ENCODE data around the gene GRIK4. TPM values are rescaled to one million over a fixed set of nuclear protein-coding genes. Genes with fewer than 3 reads are reported as not detected.

The GRIK4 gene
- total RNA-seq, 1 experiment from 2014 or later = not detected

GRCh38 chr11:120651396-120651795, 139.8 kb downstream of the GRIK4 start:
- Histone ChIP-seq H3K4me3 (ENCODE audit: low read length) (no peak overlapping the region), H3K9me3 (ENCODE audit: low read length) (no peaks in the 10 kb centered on the region), H3K4me1 (ENCODE audit: low read length) (no peaks in the 10 kb centered on the region), H3K36me3 (ENCODE audit: insufficient read depth, low read length) (no peaks in the 10 kb centered on the region), H3K27me3 (ENCODE audit: low read length) (no peaks in the 10 kb centered on the region), H2AFZ (ENCODE audit: low read length) (no peak overlapping the region), H3K9ac (ENCODE audit: low read length) (no peak overlapping the region), H3K9me2 (replicated peaks; ENCODE audit: insufficient read depth, low read length) (no peaks in the 10 kb centered on the region), H3K27ac (ENCODE audit: low read length) (no peak overlapping the region), H3K4me2 (ENCODE audit: low read depth, low read length, poor library complexity, severe bottlenecking) (no peak overlapping the region), H4K20me1 (ENCODE audit: insufficient read depth, low read depth, low read length) (no peaks in the 10 kb centered on the region), H3K79me2 (ENCODE audit: low read length) (no peaks in the 10 kb centered on the region)
- DNase-seq = no peak

- H3K79me2 ChIP-seq (ENCODE audit: low read length) = no peaks in the 10 kb centered on the region
- H3K27ac ChIP-seq (ENCODE audit: low read length) = no peak overlapping the region
- H2AFZ ChIP-seq (ENCODE audit: low read length) = no peak overlapping the region
- no peaks in the 10 kb centered on the region for H3K9me2 ChIP-seq (replicated peaks; ENCODE audit: insufficient read depth, low read length)
- H3K4me3 ChIP-seq (ENCODE audit: low read length) = no peak overlapping the region
- no peak for DNase-seq
- H4K20me1 ChIP-seq (ENCODE audit: insufficient read depth, low read depth, low read length) = no peaks in the 10 kb centered on the region
- H3K9me3 ChIP-seq (ENCODE audit: low read length) = no peaks in the 10 kb centered on the region
- H3K36me3 ChIP-seq (ENCODE audit: insufficient read depth, low read length) = no peaks in the 10 kb centered on the region
- H3K4me1 ChIP-seq (ENCODE audit: low read length) = no peaks in the 10 kb centered on the region
- no peak overlapping the region for H3K9ac ChIP-seq (ENCODE audit: low read length)
- no peak overlapping the region for H3K4me2 ChIP-seq (ENCODE audit: low read depth, low read length, poor library complexity, severe bottlenecking)
- no peaks in the 10 kb centered on the region for H3K27me3 ChIP-seq (ENCODE audit: low read length)
Observed at GRCh38 chr11:120651836-120652235, 140.3 kb downstream of the GRIK4 start.

GRCh38 chr11:120652705-120653335, 141.3 kb downstream of the GRIK4 start:
- Histone ChIP-seq H2AFZ (ENCODE audit: low read length) (no peak overlapping the region), H3K36me3 (ENCODE audit: insufficient read depth, low read length) (no peaks in the 10 kb centered on the region), H3K4me3 (ENCODE audit: low read length) (no peak overlapping the region), H3K9ac (ENCODE audit: low read length) (no peak overlapping the region), H3K9me2 (replicated peaks; ENCODE audit: insufficient read depth, low read length) (no peaks in the 10 kb centered on the region), H4K20me1 (ENCODE audit: insufficient read depth, low read depth, low read length) (no peaks in the 10 kb centered on the region), H3K27me3 (ENCODE audit: low read length) (no peaks in the 10 kb centered on the region), H3K9me3 (ENCODE audit: low read length) (no peaks in the 10 kb centered on the region), H3K4me2 (ENCODE audit: low read depth, low read length, poor library complexity, severe bottlenecking) (no peak overlapping the region), H3K4me1 (ENCODE audit: low read length) (no peaks in the 10 kb centered on the region), H3K79me2 (ENCODE audit: low read length) (no peaks in the 10 kb centered on the region), H3K27ac (ENCODE audit: low read length) (no peak overlapping the region)
- DNase-seq = peak; percentile 44

GRCh38 chr11:120655589-120655988, 144.0 kb downstream of the GRIK4 start:
- Histone ChIP-seq H3K9ac (ENCODE audit: low read length) (no peak overlapping the region), H3K4me3 (ENCODE audit: low read length) (no peak overlapping the region), H3K9me3 (ENCODE audit: low read length) (no peaks in the 10 kb centered on the region), H2AFZ (ENCODE audit: low read length) (no peak overlapping the region), H3K27ac (ENCODE audit: low read length) (no peak overlapping the region), H3K4me2 (ENCODE audit: low read depth, low read length, poor library complexity, severe bottlenecking) (no peak overlapping the region), H3K9me2 (replicated peaks; ENCODE audit: insufficient read depth, low read length) (no peaks in the 10 kb centered on the region), H3K36me3 (ENCODE audit: insufficient read depth, low read length) (no peaks in the 10 kb centered on the region), H3K4me1 (ENCODE audit: low read length) (no peaks in the 10 kb centered on the region), H3K27me3 (ENCODE audit: low read length) (no peaks in the 10 kb centered on the region), H3K79me2 (ENCODE audit: low read length) (no peaks in the 10 kb centered on the region), H4K20me1 (ENCODE audit: insufficient read depth, low read depth, low read length) (no peaks in the 10 kb centered on the region)
- DNase-seq = no peak

- Histone ChIP-seq H3K4me3 (ENCODE audit: low read length) (no peak overlapping the region), H3K9ac (ENCODE audit: low read length) (no peak overlapping the region), H2AFZ (ENCODE audit: low read length) (no peak overlapping the region), H3K9me2 (replicated peaks; ENCODE audit: insufficient read depth, low read length) (no peaks in the 10 kb centered on the region), H3K4me1 (ENCODE audit: low read length) (no peaks in the 10 kb centered on the region), H3K79me2 (ENCODE audit: low read length) (no peaks in the 10 kb centered on the region), H3K4me2 (ENCODE audit: low read depth, low read length, poor library complexity, severe bottlenecking) (no peak overlapping the region), H3K9me3 (ENCODE audit: low read length) (no peaks in the 10 kb centered on the region), H4K20me1 (ENCODE audit: insufficient read depth, low read depth, low read length) (no peaks in the 10 kb centered on the region), H3K36me3 (ENCODE audit: insufficient read depth, low read length) (no peaks in the 10 kb centered on the region), H3K27me3 (ENCODE audit: low read length) (no peaks in the 10 kb centered on the region), H3K27ac (ENCODE audit: low read length) (no peak overlapping the region)
- no peak for DNase-seq
Observed at GRCh38 chr11:120657306-120658070, 145.9 kb downstream of the GRIK4 start.

- Histone ChIP-seq H3K4me3 (ENCODE audit: low read length) (no peak overlapping the region), H3K9me3 (ENCODE audit: low read length) (no peaks in the 10 kb centered on the region), H3K4me2 (ENCODE audit: low read depth, low read length, poor library complexity, severe bottlenecking) (no peak overlapping the region), H3K79me2 (ENCODE audit: low read length) (no peaks in the 10 kb centered on the region), H3K4me1 (ENCODE audit: low read length) (no peaks in the 10 kb centered on the region), H3K27ac (ENCODE audit: low read length) (no peak overlapping the region), H2AFZ (ENCODE audit: low read length) (no peak overlapping the region), H3K36me3 (ENCODE audit: insufficient read depth, low read length) (no peaks in the 10 kb centered on the region), H3K27me3 (ENCODE audit: low read length) (no peaks in the 10 kb centered on the region), H3K9me2 (replicated peaks; ENCODE audit: insufficient read depth, low read length) (no peaks in the 10 kb centered on the region), H3K9ac (ENCODE audit: low read length) (no peak overlapping the region), H4K20me1 (ENCODE audit: insufficient read depth, low read depth, low read length) (no peaks in the 10 kb centered on the region)
- DNase-seq = no peak
Observed at GRCh38 chr11:120658071-120658423, 146.5 kb downstream of the GRIK4 start.

GRCh38 chr11:120659076-120659475, 147.5 kb downstream of the GRIK4 start:
- no peaks in the 10 kb centered on the region for H3K27me3 ChIP-seq (ENCODE audit: low read length)
- H3K9ac ChIP-seq (ENCODE audit: low read length) = no peak overlapping the region
- no peak overlapping the region for H3K27ac ChIP-seq (ENCODE audit: low read length)
- no peak overlapping the region for H3K4me3 ChIP-seq (ENCODE audit: low read length)
- no peaks in the 10 kb centered on the region for H4K20me1 ChIP-seq (ENCODE audit: insufficient read depth, low read depth, low read length)
- no peaks in the 10 kb centered on the region for H3K9me2 ChIP-seq (replicated peaks; ENCODE audit: insufficient read depth, low read length)
- H2AFZ ChIP-seq (ENCODE audit: low read length) = no peak overlapping the region
- no peaks in the 10 kb centered on the region for H3K9me3 ChIP-seq (ENCODE audit: low read length)
- no peaks in the 10 kb centered on the region for H3K4me1 ChIP-seq (ENCODE audit: low read length)
- no peak for DNase-seq
- no peaks in the 10 kb centered on the region for H3K79me2 ChIP-seq (ENCODE audit: low read length)
- no peak overlapping the region for H3K4me2 ChIP-seq (ENCODE audit: low read depth, low read length, poor library complexity, severe bottlenecking)
- H3K36me3 ChIP-seq (ENCODE audit: insufficient read depth, low read length) = no peaks in the 10 kb centered on the region

- H3K27ac ChIP-seq (ENCODE audit: low read length) = no peak overlapping the region
- no peak overlapping the region for H3K9ac ChIP-seq (ENCODE audit: low read length)
- no peaks in the 10 kb centered on the region for H3K27me3 ChIP-seq (ENCODE audit: low read length)
- H3K79me2 ChIP-seq (ENCODE audit: low read length) = no peaks in the 10 kb centered on the region
- H3K4me1 ChIP-seq (ENCODE audit: low read length) = no peaks in the 10 kb centered on the region
- H3K36me3 ChIP-seq (ENCODE audit: insufficient read depth, low read length) = no peaks in the 10 kb centered on the region
- no peaks in the 10 kb centered on the region for H3K9me2 ChIP-seq (replicated peaks; ENCODE audit: insufficient read depth, low read length)
- H3K4me3 ChIP-seq (ENCODE audit: low read length) = no peak overlapping the region
- no peaks in the 10 kb centered on the region for H3K9me3 ChIP-seq (ENCODE audit: low read length)
- no peak overlapping the region for H3K4me2 ChIP-seq (ENCODE audit: low read depth, low read length, poor library complexity, severe bottlenecking)
- no peaks in the 10 kb centered on the region for H4K20me1 ChIP-seq (ENCODE audit: insufficient read depth, low read depth, low read length)
- DNase-seq = peak; percentile 73
- H2AFZ ChIP-seq (ENCODE audit: low read length) = no peak overlapping the region
Observed at GRCh38 chr11:120660024-120660565, 148.5 kb downstream of the GRIK4 start.

Data from Karpas-422 (cell line).